ENCODE measurements around the gene XPO6.
"Not testable (repeated sequence)": the region's sequence is repeated elsewhere in the genome, so short reads cannot be mapped to it uniquely, and the experiment has no call there.

The XPO6 gene, protein sequence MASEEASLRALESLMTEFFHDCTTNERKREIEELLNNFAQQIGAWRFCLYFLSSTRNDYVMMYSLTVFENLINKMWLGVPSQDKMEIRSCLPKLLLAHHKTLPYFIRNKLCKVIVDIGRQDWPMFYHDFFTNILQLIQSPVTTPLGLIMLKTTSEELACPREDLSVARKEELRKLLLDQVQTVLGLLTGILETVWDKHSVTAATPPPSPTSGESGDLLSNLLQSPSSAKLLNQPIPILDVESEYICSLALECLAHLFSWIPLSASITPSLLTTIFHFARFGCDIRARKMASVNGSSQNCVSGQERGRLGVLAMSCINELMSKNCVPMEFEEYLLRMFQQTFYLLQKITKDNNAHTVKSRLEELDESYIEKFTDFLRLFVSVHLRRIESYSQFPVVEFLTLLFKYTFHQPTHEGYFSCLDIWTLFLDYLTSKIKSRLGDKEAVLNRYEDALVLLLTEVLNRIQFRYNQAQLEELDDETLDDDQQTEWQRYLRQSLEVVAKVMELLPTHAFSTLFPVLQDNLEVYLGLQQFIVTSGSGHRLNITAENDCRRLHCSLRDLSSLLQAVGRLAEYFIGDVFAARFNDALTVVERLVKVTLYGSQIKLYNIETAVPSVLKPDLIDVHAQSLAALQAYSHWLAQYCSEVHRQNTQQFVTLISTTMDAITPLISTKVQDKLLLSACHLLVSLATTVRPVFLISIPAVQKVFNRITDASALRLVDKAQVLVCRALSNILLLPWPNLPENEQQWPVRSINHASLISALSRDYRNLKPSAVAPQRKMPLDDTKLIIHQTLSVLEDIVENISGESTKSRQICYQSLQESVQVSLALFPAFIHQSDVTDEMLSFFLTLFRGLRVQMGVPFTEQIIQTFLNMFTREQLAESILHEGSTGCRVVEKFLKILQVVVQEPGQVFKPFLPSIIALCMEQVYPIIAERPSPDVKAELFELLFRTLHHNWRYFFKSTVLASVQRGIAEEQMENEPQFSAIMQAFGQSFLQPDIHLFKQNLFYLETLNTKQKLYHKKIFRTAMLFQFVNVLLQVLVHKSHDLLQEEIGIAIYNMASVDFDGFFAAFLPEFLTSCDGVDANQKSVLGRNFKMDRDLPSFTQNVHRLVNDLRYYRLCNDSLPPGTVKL

DNA sequence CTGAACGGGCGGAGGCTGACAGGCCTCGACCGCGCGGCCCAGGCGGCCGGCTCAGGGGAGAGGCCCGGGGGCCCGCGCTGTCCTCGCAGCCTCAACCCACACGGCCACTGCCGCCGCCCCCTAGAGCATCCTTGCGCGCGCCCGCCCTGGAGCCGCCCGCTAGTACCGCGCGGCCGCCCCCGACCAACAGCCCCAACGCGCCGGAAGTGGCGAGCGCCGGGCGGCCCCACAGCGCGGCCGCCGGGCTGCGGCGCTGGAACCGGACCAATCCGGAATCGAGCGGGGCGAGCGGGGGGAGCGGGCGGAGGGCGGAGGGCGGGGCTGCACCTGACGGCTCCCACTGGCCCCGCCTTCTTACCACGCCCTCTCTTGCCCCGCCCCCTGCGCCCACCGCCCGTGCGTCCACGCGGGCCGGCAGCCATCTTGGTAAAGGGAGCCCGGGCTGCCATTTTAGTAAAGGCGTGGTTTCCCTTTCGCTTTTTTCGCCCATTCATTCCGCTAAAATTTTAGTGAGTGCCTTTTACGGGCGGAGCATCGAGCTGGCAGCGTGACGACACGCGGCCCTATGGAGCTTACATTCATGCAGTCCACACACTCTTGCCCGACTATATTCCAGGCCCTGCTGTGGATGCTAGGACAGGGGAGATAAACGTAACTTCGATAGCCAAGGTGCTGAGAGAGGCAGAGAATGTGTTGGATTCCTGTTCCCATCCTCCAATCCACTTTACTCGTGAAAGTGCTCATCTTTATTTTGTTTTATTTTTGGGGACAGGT lies at the start of gene XPO6:
TSS of gene XPO6 (minus strand) at position 208 of the 774 bp plus-strand sequence. CDS start 597 bp downstream, outside the sequence.
- DNase-seq, result peak; percentile 89

DNA sequence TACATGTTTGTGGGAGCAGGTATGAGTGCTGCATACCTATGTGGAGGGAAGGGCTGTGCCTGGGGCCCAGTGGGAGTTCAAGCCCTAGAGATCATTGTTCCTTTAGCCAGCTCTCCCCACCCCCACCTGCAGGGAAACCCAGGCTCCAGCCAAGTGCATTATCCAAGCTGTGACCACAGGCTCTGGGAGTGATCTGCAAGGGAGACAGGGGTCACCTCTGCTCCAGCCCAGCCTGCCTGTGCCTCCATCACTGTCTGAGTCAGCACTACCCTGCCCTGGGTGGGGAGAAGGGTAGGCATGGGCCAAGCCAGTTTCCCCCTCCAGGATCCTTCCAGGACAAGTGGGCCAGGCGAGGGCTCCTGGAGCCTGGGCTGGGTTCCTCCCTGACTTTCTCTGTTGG lies 48.4 kb upstream of the XPO6 start:
- DNase-seq, result no peak

DNA sequence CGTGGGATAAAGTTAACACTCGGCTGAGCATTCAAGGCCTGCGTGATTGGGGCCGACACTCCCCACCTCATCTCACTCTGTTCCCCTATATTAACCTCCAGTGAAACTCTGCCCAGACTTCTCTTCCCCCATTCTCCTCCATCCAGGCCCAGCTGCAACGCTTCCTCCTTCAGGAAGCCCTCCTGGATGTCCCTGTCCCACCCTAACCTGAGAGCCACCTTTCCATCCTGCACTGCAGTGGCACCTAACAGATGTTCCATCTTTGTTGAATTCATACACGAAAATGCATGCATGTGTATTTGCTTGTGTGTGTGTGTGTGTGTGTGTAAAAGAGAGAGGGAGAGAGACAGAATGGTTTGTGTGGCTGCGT lies 48.0 kb upstream of the XPO6 start:
- no peak for DNase-seq

DNA sequence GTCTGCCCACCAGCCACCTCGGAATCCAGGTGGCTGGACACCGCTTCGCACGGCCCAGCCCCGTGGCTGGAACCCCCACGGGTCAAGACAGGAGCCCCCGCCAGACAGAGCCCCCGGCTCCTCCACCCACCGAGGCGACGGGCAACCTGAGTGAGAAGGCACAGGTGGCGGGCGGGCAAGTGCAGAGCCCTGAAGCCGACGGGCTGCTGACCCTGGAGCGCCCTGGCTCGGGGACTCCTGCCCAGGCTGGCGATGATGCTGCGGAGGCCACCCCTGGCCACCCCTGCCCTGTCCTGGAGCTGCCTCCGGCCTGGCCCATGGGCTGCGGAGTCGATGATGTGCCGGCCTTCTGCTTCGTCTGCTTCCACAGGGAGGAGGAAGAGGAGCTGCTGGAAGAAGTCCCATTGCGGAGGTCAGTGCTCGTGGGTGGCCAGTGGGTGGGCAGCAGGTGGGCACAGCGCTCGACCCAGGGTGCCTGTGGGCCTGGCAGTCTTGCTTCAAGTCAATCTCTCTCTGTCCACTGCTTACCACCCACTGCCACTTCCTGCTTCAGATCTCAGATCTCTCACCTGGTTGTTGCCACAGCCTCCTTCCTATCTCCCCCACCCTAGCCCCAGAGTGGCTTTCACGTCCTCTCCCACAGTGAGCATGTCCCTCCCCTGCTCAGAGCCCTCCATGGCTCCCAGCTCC lies 47.5 kb upstream of the XPO6 start:
- no peak for DNase-seq

DNA sequence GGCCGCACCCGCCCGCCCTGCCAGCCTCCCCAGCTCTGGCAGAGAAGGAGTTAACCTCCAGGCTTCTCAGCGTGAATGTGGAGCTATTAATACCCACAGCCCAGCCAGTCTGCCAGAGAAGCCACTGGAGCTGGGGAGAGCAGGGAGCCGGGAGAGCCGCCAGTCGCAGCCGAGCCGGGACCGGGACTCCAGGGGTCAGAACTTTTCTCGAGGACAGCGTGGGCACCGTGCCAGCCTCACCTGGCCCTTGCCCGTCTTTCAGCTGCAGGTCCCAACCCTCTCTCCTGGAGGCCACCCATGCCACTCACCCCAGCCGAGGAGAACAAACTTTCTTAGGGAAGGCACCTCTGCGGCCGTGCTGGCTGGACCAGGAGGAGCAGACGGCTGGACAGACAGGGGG lies 46.8 kb upstream of the XPO6 start:
- DNase-seq, result no peak

DNA sequence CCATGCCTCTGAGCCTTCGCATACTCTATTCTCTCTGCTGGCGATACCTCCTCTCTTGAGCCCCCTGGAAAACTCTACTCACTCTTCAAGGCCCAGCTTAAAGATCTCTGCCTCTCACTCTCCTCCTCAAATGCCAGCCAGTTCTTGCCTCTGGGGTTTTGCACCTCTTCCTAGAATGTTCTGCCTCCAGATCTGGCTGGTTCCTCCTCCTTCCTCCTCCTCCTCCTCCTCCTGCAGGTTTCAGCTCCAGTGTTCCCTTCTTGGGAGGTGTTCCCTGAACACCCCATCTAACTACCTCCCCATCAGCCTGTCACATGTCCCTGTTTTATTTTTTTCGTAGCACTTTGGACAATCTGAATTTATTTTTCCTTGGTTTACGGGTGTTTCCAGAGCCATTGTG lies 45.5 kb upstream of the XPO6 start:
- no peak for DNase-seq

DNA sequence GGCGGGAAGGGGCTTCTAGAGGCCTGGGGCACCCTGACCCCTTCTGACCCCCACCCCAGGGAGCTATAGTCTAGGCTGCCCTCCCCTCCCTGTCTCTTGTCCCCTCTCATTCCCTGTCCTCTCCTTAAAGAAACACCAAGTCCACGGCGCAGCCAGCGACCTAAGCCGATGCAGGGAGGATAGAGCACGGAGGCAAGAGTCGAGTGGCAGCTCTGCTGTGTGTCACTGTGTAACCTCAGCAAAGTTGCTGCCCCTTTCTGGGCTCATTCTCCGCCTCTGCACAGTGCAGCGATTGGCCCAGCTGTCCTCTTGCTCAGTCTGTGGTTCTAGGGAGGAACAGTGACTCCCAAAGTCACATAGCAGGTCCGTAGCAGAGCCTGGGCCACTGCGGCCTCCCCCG lies 44.1 kb upstream of the XPO6 start:
- no peak for DNase-seq

DNA sequence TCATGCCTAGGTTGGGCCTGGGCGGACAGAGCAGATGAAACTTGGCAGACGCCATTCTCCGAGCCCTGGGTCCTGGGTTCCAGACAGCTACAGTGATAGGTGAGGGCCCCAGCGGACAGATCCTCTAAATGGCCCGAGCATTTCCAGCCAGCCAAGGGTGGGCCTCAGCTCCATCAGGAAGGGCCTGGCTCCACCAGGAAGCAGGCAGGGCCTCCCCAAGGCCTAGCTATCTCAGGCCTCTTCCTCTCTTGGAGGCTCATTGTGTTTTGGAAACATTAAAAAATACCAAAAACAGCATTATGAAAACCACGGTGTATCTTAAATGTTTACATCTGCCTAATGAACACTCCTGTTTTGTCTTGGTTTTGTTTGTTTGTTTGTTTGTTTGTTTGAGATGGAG lies 42.4 kb upstream of the XPO6 start:
- no peak for DNase-seq

DNA sequence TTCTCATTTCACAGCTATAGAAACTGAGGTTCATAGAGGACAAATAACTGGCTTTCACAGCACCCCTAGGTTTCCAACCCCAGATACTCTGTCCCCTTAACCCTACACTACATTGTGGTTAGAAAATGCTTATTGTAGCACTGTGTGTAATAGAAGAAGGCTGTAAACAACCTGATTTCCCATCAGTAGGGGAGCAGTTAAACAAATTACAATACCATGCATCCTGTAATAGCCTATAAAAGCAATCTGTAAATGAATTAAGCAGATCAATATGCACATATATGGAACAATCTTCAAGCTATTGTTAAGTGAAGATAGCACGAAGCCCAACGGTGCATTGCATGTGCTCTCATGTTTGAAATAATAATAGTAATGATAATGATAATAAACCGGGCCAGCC lies 39.2 kb upstream of the XPO6 start:
- no peak for DNase-seq

DNA sequence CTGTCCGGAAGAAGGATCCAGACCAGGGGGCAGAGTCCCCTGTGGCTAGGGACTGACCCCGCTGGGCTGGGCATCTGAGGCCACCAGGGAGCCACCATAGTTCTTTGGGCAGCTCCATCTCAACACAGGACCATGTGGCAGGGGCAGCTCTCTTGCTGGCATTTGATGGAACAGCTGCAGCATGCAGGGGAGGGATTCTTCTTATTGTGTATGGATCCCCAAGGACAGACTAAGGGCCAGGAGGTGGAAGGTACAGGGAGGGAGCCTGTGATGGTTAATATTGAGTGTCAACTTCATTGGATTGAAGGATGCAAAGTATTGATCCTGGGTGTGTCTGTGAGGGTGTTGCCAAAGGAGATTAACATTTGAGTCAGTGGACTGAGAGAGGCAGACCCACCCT lies 37.7 kb upstream of the XPO6 start:
- not testable (repeated sequence) for DNase-seq

DNA sequence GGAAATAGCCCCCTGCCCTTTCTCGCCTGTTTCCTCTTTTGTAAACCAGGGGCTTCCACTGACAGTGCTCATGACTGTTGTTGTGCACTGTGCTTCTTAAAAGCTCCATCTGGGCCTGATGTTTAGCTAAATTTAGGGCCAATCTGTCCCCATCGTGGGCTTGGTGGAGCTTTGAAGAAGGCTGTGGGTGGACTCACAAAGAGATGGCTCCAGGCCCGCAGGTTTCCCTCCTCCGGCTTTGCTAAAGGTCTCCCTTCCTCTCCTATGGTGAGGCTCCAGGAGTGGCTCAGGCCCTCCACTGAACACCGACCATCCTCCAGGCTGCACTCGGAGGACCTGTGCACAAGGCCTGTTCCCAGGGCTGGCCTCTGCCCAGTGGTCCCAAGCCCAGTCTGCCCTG lies 30.2 kb upstream of the XPO6 start:
- DNase-seq, result no peak

DNA sequence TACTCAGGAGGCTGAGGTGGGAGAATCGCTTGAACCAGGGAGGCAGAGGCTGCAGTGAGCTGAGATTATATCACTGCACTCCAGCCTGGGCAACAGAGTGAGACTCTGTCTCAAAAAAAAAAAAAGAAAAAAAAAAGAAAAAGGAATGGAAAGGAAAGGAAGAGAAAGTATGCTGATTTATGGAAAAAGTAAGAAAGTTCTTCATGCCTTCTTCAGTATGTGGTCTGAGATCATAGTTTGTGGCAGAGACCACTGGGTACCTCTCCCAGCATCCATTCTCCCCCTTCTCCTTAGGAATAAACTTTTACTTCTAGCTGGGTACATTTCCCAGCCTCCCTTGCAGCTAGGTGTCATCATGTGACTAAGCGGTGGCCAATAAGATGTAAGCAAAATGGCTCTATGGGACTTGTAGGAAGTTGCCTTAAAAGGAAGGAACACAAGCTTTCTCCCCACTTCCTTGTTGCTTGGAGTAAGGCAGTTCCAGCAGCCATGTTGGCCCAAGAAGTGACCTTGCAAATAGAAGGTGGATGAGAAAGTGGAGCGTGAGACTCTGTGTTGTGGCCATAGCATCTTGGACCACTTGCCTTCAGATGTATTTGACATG lies 26.1 kb upstream of the XPO6 start:
- no peak for DNase-seq

DNA sequence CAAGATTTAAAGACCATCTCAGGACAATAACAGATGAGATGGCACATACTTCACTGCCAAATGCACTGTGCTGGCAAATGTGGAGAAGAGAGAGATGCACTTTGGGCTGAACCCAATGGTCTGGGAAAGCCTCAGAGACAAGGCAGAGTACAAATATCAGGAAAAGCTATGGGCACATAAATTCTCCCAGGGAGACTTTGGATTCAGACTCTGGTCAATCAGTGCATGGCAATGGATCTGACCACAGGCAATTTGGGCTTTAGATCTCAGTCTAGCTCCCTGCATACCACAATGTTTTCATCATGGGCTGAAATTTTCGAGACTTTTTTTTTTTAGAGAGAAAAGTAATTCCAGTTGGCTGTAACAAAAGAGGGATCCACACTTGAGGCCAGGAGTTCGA lies 20.0 kb upstream of the XPO6 start:
- DNase-seq, result no peak

DNA sequence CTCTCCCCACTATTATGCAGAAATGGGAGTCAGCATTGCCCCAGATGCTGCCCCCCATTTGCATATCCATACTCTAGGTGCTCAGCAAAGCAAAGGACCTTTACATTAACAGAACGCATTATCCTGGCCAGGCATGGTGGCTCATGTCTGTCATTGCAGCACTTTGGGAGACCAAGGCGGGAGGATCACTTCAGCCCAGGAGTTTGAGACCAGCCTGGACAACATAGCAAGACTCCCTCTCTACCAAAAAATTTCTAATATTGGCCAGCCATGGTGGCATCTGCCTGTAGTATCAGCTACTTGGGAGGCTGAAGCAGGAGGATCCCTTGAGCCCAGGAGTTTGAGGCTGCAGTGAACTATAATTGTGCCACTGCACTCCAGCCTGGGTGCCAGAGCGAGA lies 12.1 kb upstream of the XPO6 start:
- not testable (repeated sequence) for DNase-seq

DNA sequence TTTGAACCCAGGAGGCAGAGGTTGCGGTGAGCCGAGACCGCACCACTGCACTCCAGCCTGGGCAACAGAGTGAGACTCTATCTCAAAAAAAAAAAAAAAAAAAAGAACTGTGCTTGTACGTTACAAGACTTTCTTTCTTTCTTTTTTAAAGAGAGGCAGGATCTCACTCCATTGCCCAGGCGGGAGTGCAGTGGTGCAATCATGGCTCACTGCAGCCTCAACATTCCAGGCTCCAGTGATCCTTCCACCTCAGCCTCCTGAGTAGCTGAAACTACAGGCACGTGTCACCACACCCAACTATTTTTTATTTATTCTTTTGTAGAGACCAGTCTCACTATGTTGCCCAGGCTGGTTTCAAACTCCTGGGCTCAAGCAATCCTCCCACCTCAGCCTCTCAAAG lies 8.0 kb upstream of the XPO6 start:
- not testable (repeated sequence) for DNase-seq

DNA sequence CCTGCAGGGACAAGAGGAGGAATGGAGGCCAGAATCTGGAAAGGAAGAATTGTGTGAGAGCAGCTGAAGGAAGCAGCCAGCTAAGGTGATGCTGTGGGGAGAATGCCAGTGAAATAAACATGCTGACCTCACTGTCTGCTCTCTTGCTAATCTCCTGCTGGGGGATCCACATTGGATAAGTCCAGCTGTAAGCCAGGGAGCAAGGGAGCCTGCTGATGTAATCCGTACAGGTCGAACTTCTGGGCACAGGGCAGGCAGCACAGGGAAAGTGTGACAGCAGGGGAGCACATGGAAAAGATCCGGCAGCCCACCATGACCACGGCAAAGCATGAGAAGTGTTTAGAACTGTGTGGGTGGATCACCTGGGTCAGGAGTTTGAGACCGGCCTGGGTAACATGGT lies 7.5 kb upstream of the XPO6 start:
- no peak for DNase-seq

DNA sequence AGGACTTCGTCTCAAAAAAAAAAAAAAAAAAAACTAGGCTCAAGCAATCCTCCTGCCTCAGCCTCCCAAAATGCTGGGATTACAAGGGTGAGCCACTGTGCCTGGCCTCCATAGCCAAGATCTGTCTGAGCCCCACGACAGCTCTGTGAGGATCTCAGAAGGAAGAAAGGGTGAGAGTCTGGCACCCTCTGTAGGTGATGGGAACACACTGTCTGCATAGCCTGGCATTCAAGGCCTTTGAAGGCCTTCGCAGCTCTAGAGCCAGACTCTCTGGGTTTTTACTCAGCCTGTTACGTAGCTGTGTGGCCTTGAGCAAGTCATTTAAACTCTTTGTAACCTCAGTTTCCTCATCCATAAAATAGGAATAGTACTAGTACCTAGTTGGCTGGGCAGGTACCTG lies 6.3 kb upstream of the XPO6 start:
- DNase-seq, result no peak

DNA sequence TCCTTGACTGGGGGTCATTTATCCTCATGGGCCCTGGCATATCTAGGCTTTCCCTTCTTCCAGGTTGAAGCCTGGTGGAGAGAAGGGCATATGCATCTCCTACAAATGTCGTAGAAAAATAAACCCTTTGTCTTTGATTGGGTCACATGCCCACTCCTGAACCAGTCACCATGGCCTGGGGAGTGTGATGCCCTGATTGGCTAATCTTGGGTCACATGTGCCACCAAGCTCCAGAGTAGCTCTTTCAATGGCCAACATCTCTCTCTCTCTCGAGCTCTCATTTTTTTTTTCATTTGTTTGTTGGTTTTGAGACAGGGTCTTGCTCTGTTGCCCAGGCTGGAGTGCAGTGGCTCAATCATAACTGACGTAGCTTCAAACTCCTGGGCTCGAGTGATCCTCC lies 5.6 kb upstream of the XPO6 start:
- no peak for DNase-seq

DNA sequence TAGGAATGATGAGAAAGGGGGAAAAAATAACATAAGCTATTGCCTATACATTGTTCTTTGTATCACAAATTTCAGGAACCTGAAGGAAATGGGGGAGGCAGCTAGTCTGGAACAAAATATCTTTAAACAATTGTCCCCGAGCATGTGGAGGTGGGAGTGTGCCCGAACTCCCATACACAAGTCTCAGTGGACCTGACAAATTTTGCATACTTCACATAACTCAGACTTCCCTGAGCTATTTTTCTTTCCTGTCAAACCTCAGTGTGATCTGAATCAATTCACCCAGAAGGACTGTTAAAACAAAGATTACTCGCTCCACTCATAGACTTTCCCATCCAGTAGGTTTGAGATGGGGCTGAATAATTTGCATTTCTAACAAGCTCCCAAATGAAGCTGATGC lies 1.6 kb upstream of the XPO6 start:
- no peak for DNase-seq

DNA sequence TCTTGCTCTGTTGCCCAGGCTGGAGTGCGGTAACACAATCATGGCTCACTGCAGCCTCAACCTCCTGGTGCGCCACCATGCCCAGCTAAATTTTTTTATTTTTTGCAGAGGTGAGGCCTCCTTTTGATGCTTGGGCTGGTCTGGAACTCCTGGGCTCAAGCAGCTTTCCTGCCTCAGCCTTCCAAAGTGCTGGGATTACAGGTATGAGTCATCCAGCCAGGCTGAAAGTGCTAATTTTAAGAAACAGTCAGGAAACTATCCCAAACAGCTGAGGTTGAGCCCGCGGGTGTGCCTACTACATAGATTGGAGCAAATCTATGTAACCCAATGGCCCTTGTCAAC lies 738 bp upstream of the XPO6 start:
- DNase-seq, result no peak

DNA sequence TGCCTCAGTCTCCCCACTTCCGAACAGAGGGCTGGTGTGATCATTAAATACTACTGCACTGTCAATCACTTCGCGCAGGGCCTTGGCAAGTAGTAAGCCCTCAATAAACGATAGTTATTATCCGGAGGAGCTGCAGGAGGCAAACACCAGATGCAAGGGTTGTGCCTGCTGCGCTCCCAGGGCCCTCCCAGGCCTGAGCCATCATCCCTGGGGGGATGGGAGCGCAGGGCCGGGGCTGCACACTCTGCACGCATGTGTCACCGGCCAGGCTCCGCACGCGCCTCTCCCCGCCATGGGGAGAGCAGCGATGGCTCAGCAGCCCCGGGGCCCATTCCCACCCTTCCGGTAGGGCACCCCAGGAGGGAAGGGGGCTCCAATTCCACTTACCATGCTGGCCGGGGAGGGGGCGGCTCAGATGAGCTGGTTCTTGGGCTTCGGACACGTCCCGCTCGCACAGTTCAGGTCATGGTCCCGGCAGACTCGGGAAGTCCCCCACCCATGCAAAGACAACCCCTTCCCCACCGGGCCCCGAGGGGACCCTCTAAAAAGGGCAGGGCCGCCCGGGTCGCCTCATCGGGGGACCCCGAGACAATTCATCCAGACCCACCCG lies 681 bp downstream of the XPO6 start:
- DNase-seq, result no peak

DNA sequence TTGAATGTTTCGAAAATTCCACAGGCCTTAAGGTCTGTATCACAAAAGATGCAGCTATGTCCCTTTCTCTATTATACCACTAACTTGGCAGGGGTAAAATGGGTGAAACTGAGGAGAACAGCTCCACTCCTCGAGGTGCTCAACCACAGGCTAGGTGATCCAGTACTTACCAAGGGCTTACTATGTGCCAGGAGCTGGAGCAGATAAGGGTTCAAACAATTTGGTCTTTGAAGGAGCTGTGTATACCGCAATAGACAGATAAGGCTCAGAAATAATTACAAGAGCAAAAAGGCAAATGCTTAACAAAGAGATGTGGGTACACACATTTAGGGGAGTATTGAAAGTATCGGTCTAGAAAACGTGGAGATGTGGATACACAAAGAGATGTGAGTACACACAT lies 1.5 kb downstream of the XPO6 start:
- DNase-seq, result no peak
